Suppressor macrophage treated with lipopolysaccharide for 1 hour (primary cell): ENCODE results near the gene ACTMAP.

ENCODE experiments used
- DNase-seq, 3 donors: peaks; one replicate each; pipeline ENCODE4 v3.0.0-alpha.2; 2020 to 2022

The ACTMAP gene

DNA sequence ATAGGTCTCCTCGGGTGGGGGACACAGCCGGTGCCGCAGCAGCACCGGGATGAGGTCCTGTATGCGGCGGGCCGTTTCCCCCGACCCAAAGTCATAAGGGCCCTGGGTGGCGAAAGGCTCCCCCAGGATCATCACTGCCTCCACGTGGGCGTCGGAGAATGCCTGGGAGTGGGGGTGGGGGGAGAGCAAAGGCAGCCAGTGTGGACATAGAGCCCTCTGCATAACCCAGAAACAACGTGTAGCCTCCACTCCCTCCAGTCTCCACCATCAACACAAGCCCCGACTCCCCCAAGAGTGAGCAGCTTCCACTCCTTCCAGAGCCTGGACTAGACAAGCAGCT lies 58.1 kb downstream of the ACTMAP start:
- no peak for DNase-seq

DNA sequence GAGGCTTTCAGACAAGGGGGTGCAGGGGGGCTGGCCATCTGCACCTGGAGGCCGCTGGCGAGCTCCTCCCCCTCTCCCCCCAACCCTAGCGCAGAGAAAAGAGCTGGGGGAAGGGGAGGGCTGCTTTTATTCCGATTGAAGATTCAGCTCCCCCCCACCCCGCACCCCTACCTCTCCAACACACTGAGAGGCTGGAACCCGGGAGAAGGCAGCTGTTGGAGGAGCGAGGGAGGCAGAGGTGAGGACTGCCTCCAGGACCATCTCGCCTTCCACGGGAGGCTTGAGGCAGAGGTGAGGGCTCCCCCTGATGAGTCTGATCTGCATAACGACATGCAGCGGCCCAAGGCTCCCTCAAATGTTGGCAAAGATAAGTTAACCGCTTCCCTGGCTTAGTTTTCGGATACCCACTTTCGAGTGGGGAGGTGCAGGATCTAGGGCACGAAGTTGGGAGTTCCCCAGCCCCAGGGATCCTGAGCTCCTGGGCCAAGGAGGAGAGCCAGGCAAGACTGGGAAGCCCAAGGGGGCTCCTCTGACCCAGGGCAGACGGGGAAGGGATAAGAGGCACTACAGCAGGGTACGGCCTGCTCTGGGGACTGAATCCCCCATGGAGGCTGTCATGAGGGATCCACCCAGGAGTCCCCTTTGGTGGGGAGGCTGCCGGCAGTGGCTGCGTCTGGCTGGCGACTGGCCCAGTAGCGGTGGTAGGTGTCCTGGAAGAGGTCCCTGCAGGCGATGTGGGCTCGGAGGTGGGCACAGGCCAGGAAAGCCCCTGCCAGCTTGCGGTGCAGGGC lies 58.7 kb downstream of the ACTMAP start:
- no peak for DNase-seq
